ENCODE data around the gene AGPS.
"Not testable (repeated sequence)": the region's sequence is repeated elsewhere in the genome, so short reads cannot be mapped to it uniquely, and the experiment has no call there.

AGPS gene

GRCh38 chr2:177347570-177347969 lies 45.0 kb upstream of the AGPS start:
- TF ChIP-seq ZNF121 (tag by site-specific recombination; IDR thresholded peaks at IDR 0.05) (no peak), BCL11B (tag by site-specific recombination; IDR thresholded peaks at IDR 0.05; ENCODE audit: low read depth) (no peak)
- Histone ChIP-seq H3K36me3 (ENCODE audit: control insufficient read depth in 2 of 2, insufficient read depth in 1 of 2, low read length in 2 of 2) (no peaks in the 10 kb centered on the region), H3K4me1 (ENCODE audit: control insufficient read depth, insufficient read depth, low read length) (no peaks in the 10 kb centered on the region), H3K27ac (ENCODE audit: extremely low read depth, low read depth, low read length) (no peak overlapping the region), H3K4me3 (ENCODE audit: low read depth, low read length) (no peak overlapping the region), H3K9me3 (ENCODE audit: control insufficient read depth, insufficient read depth, low read depth, low read length) (no peaks in the 10 kb centered on the region)
- ChIA-PET CTCF (interaction anchor here (0.9 to 4.4 kb wide), 3 partner anchors 12 to 186 kb away, joined by 3 to 22 read pairs (median 4); no protein-coding TSS in a partner anchor), POLR2A (no interaction called here)

- TF ChIP-seq ZNF76 (tag by site-specific recombination; IDR thresholded peaks at IDR 0.05; ENCODE audit: borderline replicate concordance, low read depth), result no peak
- no peak for TF ChIP-seq ZNF274 (IDR thresholded peaks at IDR 0.05; ENCODE audit: low read length)
- no peak for TF ChIP-seq ZNF274 (tag by site-specific recombination; IDR thresholded peaks at IDR 0.05; ENCODE audit: borderline replicate concordance)
- TF ChIP-seq MEIS1 (CRISPR knock-in tag; IDR thresholded peaks at IDR 0.05; ENCODE audit: borderline replicate concordance), result no peak
- no peak for TF ChIP-seq ZNF600 (tag by site-specific recombination; IDR thresholded peaks at IDR 0.05)
- TF ChIP-seq ZBTB26 (tag by site-specific recombination; optimal IDR thresholded peaks at IDR 0.05), result no peak
- TF ChIP-seq ZNF24 (tag by site-specific recombination; IDR thresholded peaks at IDR 0.05), result no peak
- TF ChIP-seq ZNF423 (tag by site-specific recombination; IDR thresholded peaks at IDR 0.05), result no peak
- TF ChIP-seq ZNF23 (tag by site-specific recombination; IDR thresholded peaks at IDR 0.05; ENCODE audit: borderline replicate concordance), result no peak
- TF ChIP-seq ZNF146 (tag by site-specific recombination; IDR thresholded peaks at IDR 0.05), result no peak
- TF ChIP-seq ZNF624 (tag by site-specific recombination; IDR thresholded peaks at IDR 0.05), result no peak
- TF ChIP-seq ZNF549 (tag by site-specific recombination; IDR thresholded peaks at IDR 0.05), result no peak
- Histone ChIP-seq H3K4me1 (ENCODE audit: control insufficient read depth, insufficient read depth, low read length) (no peaks in the 10 kb centered on the region), H3K4me3 (ENCODE audit: low read depth, low read length) (no peak overlapping the region), H3K36me3 (ENCODE audit: control insufficient read depth in 2 of 2, insufficient read depth in 1 of 2, low read length in 2 of 2) (no peaks in the 10 kb centered on the region), H3K9me3 (ENCODE audit: control insufficient read depth, insufficient read depth, low read depth, low read length) (no peaks in the 10 kb centered on the region), H3K27ac (ENCODE audit: extremely low read depth, low read depth, low read length) (no peak overlapping the region)
- ChIA-PET CTCF (interaction anchor here (1.1 to 4.4 kb wide), 2 partner anchors 12 to 14 kb away, joined by 3 to 22 read pairs; no protein-coding TSS in a partner anchor), POLR2A (no interaction called here)
Observed at GRCh38 chr2:177348118-177348654, 44.4 kb upstream of the AGPS start.

- H3K36me3 ChIP-seq (ENCODE audit: control insufficient read depth in 2 of 2, insufficient read depth in 1 of 2, low read length in 2 of 2), result no peaks in the 10 kb centered on the region
- CTCF ChIA-PET, result interaction anchor here (0.9 to 1.5 kb wide), 4 partner anchors 44 to 410 kb away, joined by 3 to 5 read pairs (median 3); no protein-coding TSS in a partner anchor
- H3K4me1 ChIP-seq (ENCODE audit: control insufficient read depth, insufficient read depth, low read length), result no peaks in the 10 kb centered on the region
- no peaks in the 10 kb centered on the region for H3K9me3 ChIP-seq (ENCODE audit: control insufficient read depth, insufficient read depth, low read depth, low read length)
- no peak overlapping the region for H3K27ac ChIP-seq (ENCODE audit: extremely low read depth, low read depth, low read length)
- TF ChIP-seq YY2 (tag by site-specific recombination; IDR thresholded peaks at IDR 0.05) (0 out of 2 replicates have a peak, but pooled peaks have one; percentile 37), ZNF274 (IDR thresholded peaks at IDR 0.05; ENCODE audit: low read length) (no peak), ZNF274 (tag by site-specific recombination; IDR thresholded peaks at IDR 0.05; ENCODE audit: borderline replicate concordance) (0 out of 2 replicates have a peak, but pooled peaks have one; percentile 35), PRDM1 (tag by site-specific recombination; IDR thresholded peaks at IDR 0.05) (peak; percentile 67), ZNF221 (tag by site-specific recombination; IDR thresholded peaks at IDR 0.05; ENCODE audit: borderline replicate concordance) (no peak)
- POLR2A ChIA-PET, result no interaction called here
- no peak overlapping the region for H3K4me3 ChIP-seq (ENCODE audit: low read depth, low read length)
Observed at GRCh38 chr2:177348733-177349693, 43.6 kb upstream of the AGPS start.

GRCh38 chr2:177350624-177351023 lies 41.9 kb upstream of the AGPS start:
- not testable (repeated sequence) for H3K4me1 ChIP-seq (ENCODE audit: control insufficient read depth, insufficient read depth, low read length); H3K27ac ChIP-seq (ENCODE audit: extremely low read depth, low read depth, low read length); H3K36me3 ChIP-seq (ENCODE audit: control insufficient read depth in 2 of 2, insufficient read depth in 1 of 2, low read length in 2 of 2); H3K4me3 ChIP-seq (ENCODE audit: low read depth, low read length); H3K9me3 ChIP-seq (ENCODE audit: control insufficient read depth, insufficient read depth, low read depth, low read length)
- CTCF ChIA-PET, result interaction anchor here (1.0 to 1.5 kb wide), 3 partner anchors 18 to 408 kb away, joined by 3 to 5 read pairs (median 3); no protein-coding TSS in a partner anchor
- POLR2A ChIA-PET, result interaction anchor here (0.7 kb wide), 1 partner anchor 11 kb away, joined by 3 read pairs; no protein-coding TSS in a partner anchor

GRCh38 chr2:177351121-177351520 lies 41.5 kb upstream of the AGPS start:
- H3K9me3 ChIP-seq (ENCODE audit: control insufficient read depth, insufficient read depth, low read depth, low read length); H3K4me3 ChIP-seq (ENCODE audit: low read depth, low read length); H3K27ac ChIP-seq (ENCODE audit: extremely low read depth, low read depth, low read length); H3K4me1 ChIP-seq (ENCODE audit: control insufficient read depth, insufficient read depth, low read length); H3K36me3 ChIP-seq (ENCODE audit: control insufficient read depth in 2 of 2, insufficient read depth in 1 of 2, low read length in 2 of 2): not testable (repeated sequence)
- CTCF ChIA-PET, result interaction anchor here (1.1 kb wide), 1 partner anchor 18 kb away, joined by 3 read pairs; no protein-coding TSS in a partner anchor
- POLR2A ChIA-PET, result interaction anchor here (0.7 kb wide), 1 partner anchor 10 kb away, joined by 3 read pairs; no protein-coding TSS in a partner anchor

All from HEK293 (cell line).